Measurements from ENCODE around the gene REN. TPM values are rescaled to one million over a fixed set of nuclear protein-coding genes. Genes with fewer than 3 reads are reported as not detected.

REN gene
- total and polyA plus RNA-seq, 2 donors (not counting 1 experiment from before 2014, with no cell fraction given), result 0.17 to 0.20 TPM

DNA sequence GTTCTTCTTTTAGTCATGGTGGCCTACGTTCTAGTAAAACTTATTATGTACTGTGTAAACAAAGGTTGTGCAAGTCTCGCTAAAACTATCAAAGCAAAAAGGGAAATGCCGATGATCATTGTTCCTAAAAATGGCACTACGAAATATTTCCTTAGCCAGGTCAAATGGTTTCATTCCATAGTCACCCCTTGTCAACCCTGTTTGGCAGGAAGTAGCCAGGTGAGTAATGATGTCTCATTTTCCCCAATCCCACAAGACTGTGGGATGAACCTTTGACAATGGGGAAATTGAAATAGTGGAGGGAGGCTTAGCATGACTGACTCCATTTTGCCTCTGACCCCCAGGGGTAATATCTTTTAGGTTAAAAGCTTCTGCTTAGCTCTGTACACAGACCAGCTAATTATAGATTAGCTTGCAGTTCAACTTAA, 5.6 kb upstream of the REN start:
- no peak overlapping the region for H3K9ac ChIP-seq (ENCODE audit: insufficient read depth, low read length)
- no peaks in the 10 kb centered on the region for H3K9me3 ChIP-seq (ENCODE audit: control insufficient read depth, insufficient read depth, low read depth, low read length)
- H3K4me3 ChIP-seq (replicated peaks in 1 of 4; ENCODE audit: control extremely low read depth in 1 of 4, insufficient read depth in 1 of 4, low read depth in 3 of 4, low read length in 4 of 4), result no peak overlapping the region
- TF ChIP-seq, protein P1, sequence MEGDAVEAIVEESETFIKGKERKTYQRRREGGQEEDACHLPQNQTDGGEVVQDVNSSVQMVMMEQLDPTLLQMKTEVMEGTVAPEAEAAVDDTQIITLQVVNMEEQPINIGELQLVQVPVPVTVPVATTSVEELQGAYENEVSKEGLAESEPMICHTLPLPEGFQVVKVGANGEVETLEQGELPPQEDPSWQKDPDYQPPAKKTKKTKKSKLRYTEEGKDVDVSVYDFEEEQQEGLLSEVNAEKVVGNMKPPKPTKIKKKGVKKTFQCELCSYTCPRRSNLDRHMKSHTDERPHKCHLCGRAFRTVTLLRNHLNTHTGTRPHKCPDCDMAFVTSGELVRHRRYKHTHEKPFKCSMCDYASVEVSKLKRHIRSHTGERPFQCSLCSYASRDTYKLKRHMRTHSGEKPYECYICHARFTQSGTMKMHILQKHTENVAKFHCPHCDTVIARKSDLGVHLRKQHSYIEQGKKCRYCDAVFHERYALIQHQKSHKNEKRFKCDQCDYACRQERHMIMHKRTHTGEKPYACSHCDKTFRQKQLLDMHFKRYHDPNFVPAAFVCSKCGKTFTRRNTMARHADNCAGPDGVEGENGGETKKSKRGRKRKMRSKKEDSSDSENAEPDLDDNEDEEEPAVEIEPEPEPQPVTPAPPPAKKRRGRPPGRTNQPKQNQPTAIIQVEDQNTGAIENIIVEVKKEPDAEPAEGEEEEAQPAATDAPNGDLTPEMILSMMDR (conservative IDR thresholded peaks at IDR 0.05 in 1 of 2, IDR thresholded peaks at IDR 0.05 in 1 of 2; ENCODE audit: low read depth in 1 of 2, low read length in 2 of 2), result no peak
- TF ChIP-seq EZH2 (IDR thresholded peaks at IDR 0.05; ENCODE audit: low read length, missing control alignments), result no peak
- H3K36me3 ChIP-seq (ENCODE audit: control insufficient read depth, insufficient read depth, low read length), result no peaks in the 10 kb centered on the region
- H2AFZ ChIP-seq (ENCODE audit: low read length), result no peak overlapping the region
- H4K20me1 ChIP-seq (ENCODE audit: control insufficient read depth, extremely low read depth, insufficient read depth, low read length), result no peaks in the 10 kb centered on the region
- no peak overlapping the region for H3K27ac ChIP-seq (ENCODE audit: insufficient read depth, low read length)
- no peaks in the 10 kb centered on the region for H3K79me2 ChIP-seq (ENCODE audit: control insufficient read depth, insufficient read depth, low read length)
- H3K4me1 ChIP-seq (ENCODE audit: control insufficient read depth, extremely low read depth, insufficient read depth, low read length), result peaks cover 3% of the 10 kb centered on the region
- DNase-seq (ENCODE audit: low read depth in 2 of 2), result peak in 1 of 2 donors; percentile 79
- H3K4me2 ChIP-seq (ENCODE audit: extremely low read depth, insufficient read depth, low read length), result no peak overlapping the region
- no peaks in the 10 kb centered on the region for H3K27me3 ChIP-seq (ENCODE audit: control insufficient read depth, insufficient read depth, low read length)

DNA sequence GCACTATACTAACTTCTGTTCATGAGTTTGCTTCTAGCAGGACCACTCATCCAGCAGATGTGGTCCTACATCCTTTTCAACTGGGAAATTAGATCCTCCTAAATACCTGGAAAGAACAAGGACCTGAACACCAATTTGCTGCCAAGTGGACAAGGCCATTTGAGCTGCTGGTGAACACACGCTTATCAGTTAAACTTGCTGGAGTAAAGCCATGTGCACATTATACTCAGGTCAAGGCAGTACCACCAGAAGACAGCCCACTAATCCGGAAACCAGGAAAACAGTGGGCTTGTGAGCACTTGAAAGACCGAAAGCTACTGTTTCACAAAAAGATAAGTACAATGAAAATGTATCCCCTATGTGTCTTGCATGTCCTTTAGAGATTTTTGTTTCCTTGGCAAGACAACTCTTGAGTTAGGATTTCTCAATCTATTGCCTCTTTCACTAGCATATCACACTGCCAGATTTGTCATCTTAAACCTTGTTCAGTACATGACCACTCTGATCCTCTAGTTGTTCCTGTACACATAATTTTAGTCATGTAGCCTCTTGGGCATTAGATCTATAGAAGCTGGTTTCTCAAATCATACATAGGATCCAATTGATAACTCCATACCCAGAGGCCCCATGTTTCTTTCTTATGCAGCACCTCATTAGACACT, 4.5 kb upstream of the REN start:
- H3K79me2 ChIP-seq (ENCODE audit: control insufficient read depth, insufficient read depth, low read length), result no peaks in the 10 kb centered on the region
- H3K27me3 ChIP-seq (ENCODE audit: control insufficient read depth, insufficient read depth, low read length), result no peaks in the 10 kb centered on the region
- no peaks in the 10 kb centered on the region for H4K20me1 ChIP-seq (ENCODE audit: control insufficient read depth, extremely low read depth, insufficient read depth, low read length)
- H3K27ac ChIP-seq (ENCODE audit: insufficient read depth, low read length), result no peak overlapping the region
- no peak overlapping the region for H3K9ac ChIP-seq (ENCODE audit: insufficient read depth, low read length)
- H2AFZ ChIP-seq (ENCODE audit: low read length), result no peak overlapping the region
- no peak overlapping the region for H3K4me3 ChIP-seq (replicated peaks in 1 of 4; ENCODE audit: control extremely low read depth in 1 of 4, insufficient read depth in 1 of 4, low read depth in 3 of 4, low read length in 4 of 4)
- H3K9me3 ChIP-seq (ENCODE audit: control insufficient read depth, insufficient read depth, low read depth, low read length), result no peaks in the 10 kb centered on the region
- H3K4me2 ChIP-seq (ENCODE audit: extremely low read depth, insufficient read depth, low read length), result no peak overlapping the region
- no peak for TF ChIP-seq EZH2 (IDR thresholded peaks at IDR 0.05; ENCODE audit: low read length, missing control alignments)
- TF ChIP-seq, protein P1 (conservative IDR thresholded peaks at IDR 0.05 in 1 of 2, IDR thresholded peaks at IDR 0.05 in 1 of 2; ENCODE audit: low read depth in 1 of 2, low read length in 2 of 2), result no peak
- H3K4me1 ChIP-seq (ENCODE audit: control insufficient read depth, extremely low read depth, insufficient read depth, low read length), result peaks cover 3% of the 10 kb centered on the region
- no peak for DNase-seq (ENCODE audit: low read depth in 2 of 2)
- H3K36me3 ChIP-seq (ENCODE audit: control insufficient read depth, insufficient read depth, low read length), result no peaks in the 10 kb centered on the region

DNA sequence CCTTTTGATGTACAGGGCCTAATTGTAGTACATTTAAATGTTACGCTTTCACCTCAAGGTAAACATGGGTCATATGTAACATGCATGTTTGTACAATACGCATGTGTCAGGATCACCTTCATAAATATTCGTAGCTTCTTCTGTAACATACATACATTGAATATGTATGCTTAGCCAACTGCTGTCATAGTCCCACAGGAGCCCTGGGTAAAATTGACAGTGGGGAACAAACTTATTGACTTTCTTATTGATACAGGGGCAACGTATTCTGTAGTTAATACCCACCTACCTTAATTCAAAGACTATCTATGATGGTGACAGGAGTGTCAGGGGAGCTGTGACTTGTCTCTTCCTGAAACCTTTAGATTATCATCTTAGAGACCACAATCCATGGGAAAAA, 3.7 kb upstream of the REN start:
- no peaks in the 10 kb centered on the region for H3K27me3 ChIP-seq (ENCODE audit: control insufficient read depth, insufficient read depth, low read length)
- H3K36me3 ChIP-seq (ENCODE audit: control insufficient read depth, insufficient read depth, low read length), result no peaks in the 10 kb centered on the region
- H3K4me2 ChIP-seq (ENCODE audit: extremely low read depth, insufficient read depth, low read length), result no peak overlapping the region
- no peaks in the 10 kb centered on the region for H3K79me2 ChIP-seq (ENCODE audit: control insufficient read depth, insufficient read depth, low read length)
- no peak for TF ChIP-seq EZH2 (IDR thresholded peaks at IDR 0.05; ENCODE audit: low read length, missing control alignments)
- TF ChIP-seq, protein P1 (conservative IDR thresholded peaks at IDR 0.05 in 1 of 2, IDR thresholded peaks at IDR 0.05 in 1 of 2; ENCODE audit: low read depth in 1 of 2, low read length in 2 of 2), result no peak
- H3K4me1 ChIP-seq (ENCODE audit: control insufficient read depth, extremely low read depth, insufficient read depth, low read length), result peaks cover 3% of the 10 kb centered on the region
- H3K9me3 ChIP-seq (ENCODE audit: control insufficient read depth, insufficient read depth, low read depth, low read length), result no peaks in the 10 kb centered on the region
- no peak overlapping the region for H3K27ac ChIP-seq (ENCODE audit: insufficient read depth, low read length)
- H3K4me3 ChIP-seq (replicated peaks in 1 of 4; ENCODE audit: control extremely low read depth in 1 of 4, insufficient read depth in 1 of 4, low read depth in 3 of 4, low read length in 4 of 4), result no peak overlapping the region
- H3K9ac ChIP-seq (ENCODE audit: insufficient read depth, low read length), result no peak overlapping the region
- no peaks in the 10 kb centered on the region for H4K20me1 ChIP-seq (ENCODE audit: control insufficient read depth, extremely low read depth, insufficient read depth, low read length)
- no peak overlapping the region for H2AFZ ChIP-seq (ENCODE audit: low read length)
- no peak for DNase-seq (ENCODE audit: low read depth in 2 of 2)
